DND-41 (cell line): ENCODE measurements around the gene GPR107.
"Not testable (repeated sequence)": the region's sequence is repeated elsewhere in the genome, so short reads cannot be mapped to it uniquely, and the experiment has no call there.

ENCODE experiments used
- ATAC-seq: fragments of 200-7000 bp; cut with Tn5 transposase; 3 replicates; pipeline ENCODE4 v1.9.1; 2021; ENCODE audit warnings: low read depth; ENCODE audit not compliant: insufficient read depth
- DNase-seq: peaks from one replicate; pipeline ENCODE4 v3.0.0-alpha.2; 2020
- H2AFZ ChIP-seq: 2 replicates; pipeline ENCODE4 v1.6.0; 2012; ENCODE audit warnings: low read depth, low read length
- H3K27ac ChIP-seq: 2 replicates; pipeline ENCODE4 v1.5.1; 2012; ENCODE audit warnings: low read length, inconsistent platforms
- H3K27me3 ChIP-seq: fragments of 200-600 bp; sonication (generic); 2 replicates; pipeline ENCODE4 v1.6.0; 2012; ENCODE audit warnings: low read length, mild to moderate bottlenecking, inconsistent platforms; ENCODE audit not compliant: insufficient read depth, poor library complexity
- H3K36me3 ChIP-seq: 2 replicates; pipeline ENCODE4 v1.5.1; 2012; ENCODE audit warnings: low read length, inconsistent platforms; ENCODE audit not compliant: insufficient read depth
- H3K4me1 ChIP-seq: 2 replicates; pipeline ENCODE4 v1.5.1; 2012; ENCODE audit warnings: mild to moderate bottlenecking, low read length; ENCODE audit not compliant: insufficient read depth
- H3K4me2 ChIP-seq: 2 replicates; pipeline ENCODE4 v1.6.0; 2012; ENCODE audit warnings: mild to moderate bottlenecking, moderate library complexity, low read length, inconsistent platforms; ENCODE audit not compliant: insufficient read depth
- H3K4me3 ChIP-seq, 2 experiments: fragments of 200-600 bp in 1 of 2; shearing (Covaris generic) in 1 of 2; 2 replicates each; pipeline ENCODE4 v1.5.1; 2012 to 2016; ENCODE audit warnings: inconsistent platforms in 2 of 2, low read length in 2 of 2, mild to moderate bottlenecking in 2 of 2, low read depth in 1 of 2, moderate library complexity in 1 of 2
- H3K79me2 ChIP-seq: 2 replicates; pipeline ENCODE4 v1.6.0; 2012; ENCODE audit warnings: low read length, inconsistent platforms; ENCODE audit not compliant: insufficient read depth
- H3K9ac ChIP-seq: 2 replicates; pipeline ENCODE4 v1.6.0; 2012; ENCODE audit warnings: low read depth, mild to moderate bottlenecking, inconsistent platforms, low read length, moderate library complexity
- H3K9me3 ChIP-seq: 2 replicates; pipeline ENCODE4 v1.5.1; 2012; ENCODE audit warnings: low read length, moderate library complexity, mild to moderate bottlenecking, inconsistent platforms; ENCODE audit not compliant: insufficient read depth, severe bottlenecking
- H4K20me1 ChIP-seq: 2 replicates; pipeline ENCODE4 v1.6.0; 2012; ENCODE audit warnings: low read length; ENCODE audit not compliant: insufficient read depth
- CTCF ChIP-seq: IDR thresholded peaks from 2 replicates; pipeline ENCODE4 v1.5.1; 2012; ENCODE audit warnings: borderline replicate concordance, low read length, moderate library complexity, mild to moderate bottlenecking; ENCODE audit not compliant: poor library complexity, severe bottlenecking; ENCODE audit errors: extremely low read depth
- EZH2 ChIP-seq: IDR thresholded peaks from 3 replicates; pipeline ENCODE4 v1.6.1; 2012; ENCODE audit warnings: borderline replicate concordance, low read depth, mild to moderate bottlenecking, moderate library complexity, low read length, inconsistent platforms; ENCODE audit not compliant: severe bottlenecking

Gene GPR107

GRCh38 chr9:130053504-130054324 is at the start of gene GPR107:
GPR107 (plus strand) TSS chr9:130053906; CDS start chr9:130053933, 27 bp downstream.
- peaks cover 28% of the 10 kb centered on the region for H3K4me1 ChIP-seq

DNA sequence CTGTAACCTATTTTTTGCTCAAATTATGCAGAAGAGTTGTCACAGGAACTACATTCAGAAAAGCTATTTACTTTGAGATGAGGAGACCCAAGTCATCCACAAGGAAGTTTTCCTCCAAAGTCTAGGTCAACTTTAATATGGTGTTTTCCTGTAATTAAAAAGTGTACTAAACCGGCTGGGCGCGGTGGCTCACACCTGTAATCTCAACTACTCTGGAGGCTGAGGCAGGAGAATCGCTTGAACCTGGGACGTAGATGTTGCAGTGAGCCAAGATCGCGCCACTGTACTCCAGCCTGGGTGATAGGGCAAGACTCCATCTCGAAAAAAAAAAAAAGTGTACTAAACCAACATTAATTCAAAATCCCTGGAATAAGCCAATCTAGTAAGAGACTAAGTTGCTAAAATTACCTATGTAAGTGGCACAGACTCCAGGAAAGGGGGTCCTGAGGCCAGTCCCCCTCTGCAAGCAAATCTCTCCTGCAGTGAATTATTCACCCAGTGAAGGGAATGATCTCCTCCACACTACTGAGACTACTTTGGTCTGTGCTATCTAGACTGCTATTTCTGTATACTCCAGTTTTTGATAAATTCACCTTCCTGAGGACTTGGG is 49.7 kb upstream of the GPR107 start:
- H3K9me3 ChIP-seq, result no peaks in the 10 kb centered on the region

More at GRCh38 chr9:130053504-130054324, at the start of gene GPR107:
- no peaks in the 10 kb centered on the region for H3K9me3 ChIP-seq
- H4K20me1 ChIP-seq, result no peaks in the 10 kb centered on the region
- H3K4me2 ChIP-seq, result peak within 1 kb of the TSS; percentile 97
- ATAC-seq (peak; percentile 96), DNase-seq (peak; percentile 71)
- peak within 1 kb of the TSS; percentile 91 to 95 for H3K4me3 ChIP-seq
- TF ChIP-seq CTCF, result no peak
- TF ChIP-seq EZH2, result no peak
- H3K27me3 ChIP-seq, result no peaks in the 10 kb centered on the region
- peak within 1 kb of the TSS; percentile 91 for H3K27ac ChIP-seq
- H2AFZ ChIP-seq, result peak within 1 kb of the TSS; percentile 89
- H3K79me2 ChIP-seq, result peaks cover 74% of the 10 kb centered on the region
- peaks cover 6% of the 10 kb centered on the region for H3K36me3 ChIP-seq
- peak within 1 kb of the TSS; percentile 91 for H3K9ac ChIP-seq

GRCh38 chr9:130006952-130007351 is 46.8 kb upstream of the GPR107 start:
- not testable (repeated sequence) for H3K4me1 ChIP-seq, H2AFZ ChIP-seq, DNase-seq, H3K4me3 ChIP-seq, H3K27ac ChIP-seq, H3K4me2 ChIP-seq, ATAC-seq, H3K9me3 ChIP-seq, H3K9ac ChIP-seq, H3K27me3 ChIP-seq
- H3K36me3 ChIP-seq, result peaks cover 58% of the 10 kb centered on the region
- H3K79me2 ChIP-seq, result peaks cover 98% of the 10 kb centered on the region
- peaks cover 85% of the 10 kb centered on the region for H4K20me1 ChIP-seq

More for the DNA sequence above, 49.7 kb upstream of the GPR107 start:
- Histone ChIP-seq H3K27me3 (no peaks in the 10 kb centered on the region), H3K27ac (no peak overlapping the region), H3K4me2 (no peak overlapping the region), H3K79me2 (peaks cover 100% of the 10 kb centered on the region), H2AFZ (no peak overlapping the region), H4K20me1 (peaks cover 75% of the 10 kb centered on the region), H3K4me3 (no peak overlapping the region), H3K4me1 (no peaks in the 10 kb centered on the region), H3K9ac (no peak overlapping the region), H3K36me3 (peaks cover 49% of the 10 kb centered on the region)
- no peak for TF ChIP-seq EZH2
- no peak for TF ChIP-seq CTCF
- no peak for DNase-seq
- no peak for ATAC-seq

DNA sequence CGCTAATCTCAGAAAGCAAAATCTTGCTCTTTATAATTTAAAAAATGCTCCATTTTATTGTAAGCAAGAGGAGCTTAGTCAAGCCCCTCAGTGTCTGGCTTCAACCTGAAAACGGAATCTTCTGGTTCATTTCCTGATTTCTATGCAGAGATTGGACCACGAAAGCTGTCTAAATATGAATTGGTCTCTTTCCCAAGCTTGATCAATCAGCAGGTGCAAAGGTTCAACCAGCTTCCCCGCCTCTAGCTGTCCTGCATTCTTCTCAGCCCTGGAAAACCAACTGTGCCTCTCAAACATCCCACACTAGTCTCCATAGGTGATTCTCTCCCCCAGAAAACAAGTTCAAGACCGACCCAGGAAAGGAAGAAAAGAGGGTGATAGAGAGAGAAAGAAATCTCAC is 45.2 kb upstream of the GPR107 start:
- ATAC-seq (no peak), DNase-seq (no peak)
- Histone ChIP-seq H3K27ac (no peak overlapping the region), H3K79me2 (peaks cover 98% of the 10 kb centered on the region), H2AFZ (no peak overlapping the region), H3K27me3 (no peaks in the 10 kb centered on the region), H3K9me3 (no peaks in the 10 kb centered on the region), H3K4me3 (no peak overlapping the region), H4K20me1 (peaks cover 87% of the 10 kb centered on the region), H3K36me3 (peaks cover 50% of the 10 kb centered on the region), H3K4me1 (peaks cover 5% of the 10 kb centered on the region; the same call in 1 of the 2 replicates), H3K4me2 (no peak overlapping the region), H3K9ac (no peak overlapping the region)
- TF ChIP-seq CTCF (no peak), EZH2 (no peak)

GRCh38 chr9:130009546-130009945 is 44.2 kb upstream of the GPR107 start:
- H3K36me3 ChIP-seq, result peaks cover 44% of the 10 kb centered on the region
- H3K4me2 ChIP-seq, result not testable (repeated sequence)

More at GRCh38 chr9:130009546-130009945, 44.2 kb upstream of the GPR107 start:
- H3K27ac ChIP-seq, H3K9me3 ChIP-seq, H3K27me3 ChIP-seq, H3K4me1 ChIP-seq, H3K9ac ChIP-seq, ATAC-seq, H3K4me3 ChIP-seq, DNase-seq, H2AFZ ChIP-seq: not testable (repeated sequence)
- H4K20me1 ChIP-seq, result peaks cover 82% of the 10 kb centered on the region
- H3K79me2 ChIP-seq, result peaks cover 98% of the 10 kb centered on the region
